ENCODE results near the gene AURKB. TPM values are rescaled to one million over a fixed set of nuclear protein-coding genes. Genes with fewer than 3 reads are reported as not detected.
A peak's percentile ranks its signal among the peaks of the same experiment; 100 is the strongest.
"Not testable (repeated sequence)": the region's sequence is repeated elsewhere in the genome, so short reads cannot be mapped to it uniquely, and the experiment has no call there.

Gene AURKB
- total RNA-seq, 4 donors from 2014 or later: 11.2 to 43.7 (median 20.3) TPM

DNA sequence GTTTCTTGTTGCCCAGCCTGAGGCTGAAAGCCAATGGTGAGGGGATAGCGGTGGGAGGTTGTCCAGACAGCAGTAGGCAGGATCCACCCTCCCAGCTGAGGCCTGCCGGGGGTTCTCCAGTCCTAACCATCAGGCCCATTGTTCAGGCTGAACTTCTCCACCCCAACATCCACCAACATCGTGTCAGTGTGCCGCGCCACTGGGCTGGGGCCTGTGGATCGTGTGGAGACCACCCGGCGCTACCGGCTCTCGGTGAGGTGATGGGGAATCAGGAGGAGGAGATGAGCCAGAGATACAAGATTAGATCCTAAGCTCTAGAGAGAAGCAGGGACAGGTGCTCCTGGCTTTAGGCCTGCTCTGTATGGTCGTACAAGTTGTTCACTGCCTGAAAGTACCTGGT is 44.5 kb upstream of the AURKB start:
- WGBS, 2 donors: 92 to 94% methylated on average over 5 to 10 of the region's 11 CpGs

DNA sequence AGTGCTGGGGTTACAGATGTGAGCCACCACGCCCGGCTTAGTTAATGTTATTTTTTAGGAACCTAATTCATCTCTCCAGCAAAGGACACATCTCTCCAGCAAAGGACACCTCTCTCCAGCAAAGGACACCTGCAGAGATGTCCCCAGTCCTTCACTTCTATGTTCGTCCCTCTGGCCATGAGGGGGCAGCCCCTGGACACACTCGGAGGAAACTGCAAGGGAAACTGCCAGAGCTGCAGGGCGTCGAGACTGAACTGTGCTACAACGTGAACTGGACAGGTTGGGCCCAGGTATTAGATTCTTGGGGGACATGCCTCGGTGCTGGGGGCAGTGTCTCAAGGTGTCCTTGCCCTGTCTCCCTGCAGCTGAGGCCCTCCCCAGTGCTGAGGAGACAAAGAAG is 43.4 kb upstream of the AURKB start:
- peaks cover 9 to 59% (median 27%) of the 10 kb centered on the region in 3 donors for H3K36me3 ChIP-seq
- intact Hi-C loops (cut with DNase I): loop anchor here (5.0 kb wide), 1 partner anchor 34 kb away; the partner anchor contains the start of gene RANGRF
- DNase-seq: no peak
- H3K27me3 ChIP-seq: no peaks in the 10 kb centered on the region
- TF ChIP-seq, protein P1, sequence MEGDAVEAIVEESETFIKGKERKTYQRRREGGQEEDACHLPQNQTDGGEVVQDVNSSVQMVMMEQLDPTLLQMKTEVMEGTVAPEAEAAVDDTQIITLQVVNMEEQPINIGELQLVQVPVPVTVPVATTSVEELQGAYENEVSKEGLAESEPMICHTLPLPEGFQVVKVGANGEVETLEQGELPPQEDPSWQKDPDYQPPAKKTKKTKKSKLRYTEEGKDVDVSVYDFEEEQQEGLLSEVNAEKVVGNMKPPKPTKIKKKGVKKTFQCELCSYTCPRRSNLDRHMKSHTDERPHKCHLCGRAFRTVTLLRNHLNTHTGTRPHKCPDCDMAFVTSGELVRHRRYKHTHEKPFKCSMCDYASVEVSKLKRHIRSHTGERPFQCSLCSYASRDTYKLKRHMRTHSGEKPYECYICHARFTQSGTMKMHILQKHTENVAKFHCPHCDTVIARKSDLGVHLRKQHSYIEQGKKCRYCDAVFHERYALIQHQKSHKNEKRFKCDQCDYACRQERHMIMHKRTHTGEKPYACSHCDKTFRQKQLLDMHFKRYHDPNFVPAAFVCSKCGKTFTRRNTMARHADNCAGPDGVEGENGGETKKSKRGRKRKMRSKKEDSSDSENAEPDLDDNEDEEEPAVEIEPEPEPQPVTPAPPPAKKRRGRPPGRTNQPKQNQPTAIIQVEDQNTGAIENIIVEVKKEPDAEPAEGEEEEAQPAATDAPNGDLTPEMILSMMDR (IDR thresholded peaks at IDR 0.05): no peak
- no peak for TF ChIP-seq POLR2A (IDR thresholded peaks at IDR 0.05)
- H3K9me3 ChIP-seq: no peaks in the 10 kb centered on the region
- WGBS, 2 donors: 82 to 83% methylated on average over 3 to 4 of the region's 8 CpGs
- no peak overlapping the region for H3K4me3 ChIP-seq
- no peak overlapping the region for H3K27ac ChIP-seq
- H3K4me1 ChIP-seq: peaks cover 0 to 14% (median 7%) of the 10 kb centered on the region in 3 donors

More for the DNA sequence above, 44.5 kb upstream of the AURKB start:
- H3K4me1 ChIP-seq: peaks cover 0 to 6% (median 2%) of the 10 kb centered on the region in 3 donors
- peaks cover 9 to 70% (median 27%) of the 10 kb centered on the region in 3 donors for H3K36me3 ChIP-seq
- DNase-seq: no peak
- H3K27ac ChIP-seq: no peak overlapping the region
- no peaks in the 10 kb centered on the region for H3K27me3 ChIP-seq
- H3K4me3 ChIP-seq: no peak overlapping the region
- intact Hi-C loops (cut with DNase I): loop anchor here (5.0 kb wide), 1 partner anchor 32 kb away; the partner anchor contains the start of gene RANGRF
- TF ChIP-seq, protein P1 (IDR thresholded peaks at IDR 0.05): no peak
- TF ChIP-seq POLR2A (IDR thresholded peaks at IDR 0.05): no peak
- no peaks in the 10 kb centered on the region for H3K9me3 ChIP-seq

DNA sequence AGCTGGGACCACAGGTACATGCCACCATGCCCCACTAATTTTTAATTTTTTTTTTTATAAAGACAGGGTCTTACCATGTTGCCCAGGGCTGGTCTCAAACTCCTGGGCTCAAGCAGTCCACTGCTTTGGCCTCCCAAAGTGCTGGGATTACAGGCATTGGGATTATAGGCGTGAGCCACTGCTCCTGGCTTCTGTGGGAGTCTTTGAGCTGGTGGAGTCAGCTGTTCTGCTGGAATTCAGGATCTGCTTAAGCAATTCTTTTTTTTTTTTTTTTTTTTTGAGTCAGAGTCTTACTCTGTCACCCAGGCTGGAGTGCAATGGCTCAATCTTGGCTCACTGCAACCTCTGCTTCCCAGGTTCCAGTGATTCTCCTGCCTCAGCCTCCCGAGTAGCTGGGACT is 41.0 kb upstream of the AURKB start:
- Histone ChIP-seq H3K4me1 (peaks cover 3 to 32% (median 7%) of the 10 kb centered on the region in 3 donors), H3K36me3 (peaks cover 9 to 35% (median 15%) of the 10 kb centered on the region in 3 donors)
- not testable (repeated sequence) for H3K4me3 ChIP-seq, H3K27me3 ChIP-seq, DNase-seq, H3K27ac ChIP-seq, H3K9me3 ChIP-seq
- 79 to 81% methylated on average over 2 of the region's 2 CpGs for WGBS, 2 donors
- intact Hi-C loops (cut with DNase I): loop anchor here (5.0 kb wide), 1 partner anchor 36 kb away; the partner anchor contains the start of gene RANGRF

DNA sequence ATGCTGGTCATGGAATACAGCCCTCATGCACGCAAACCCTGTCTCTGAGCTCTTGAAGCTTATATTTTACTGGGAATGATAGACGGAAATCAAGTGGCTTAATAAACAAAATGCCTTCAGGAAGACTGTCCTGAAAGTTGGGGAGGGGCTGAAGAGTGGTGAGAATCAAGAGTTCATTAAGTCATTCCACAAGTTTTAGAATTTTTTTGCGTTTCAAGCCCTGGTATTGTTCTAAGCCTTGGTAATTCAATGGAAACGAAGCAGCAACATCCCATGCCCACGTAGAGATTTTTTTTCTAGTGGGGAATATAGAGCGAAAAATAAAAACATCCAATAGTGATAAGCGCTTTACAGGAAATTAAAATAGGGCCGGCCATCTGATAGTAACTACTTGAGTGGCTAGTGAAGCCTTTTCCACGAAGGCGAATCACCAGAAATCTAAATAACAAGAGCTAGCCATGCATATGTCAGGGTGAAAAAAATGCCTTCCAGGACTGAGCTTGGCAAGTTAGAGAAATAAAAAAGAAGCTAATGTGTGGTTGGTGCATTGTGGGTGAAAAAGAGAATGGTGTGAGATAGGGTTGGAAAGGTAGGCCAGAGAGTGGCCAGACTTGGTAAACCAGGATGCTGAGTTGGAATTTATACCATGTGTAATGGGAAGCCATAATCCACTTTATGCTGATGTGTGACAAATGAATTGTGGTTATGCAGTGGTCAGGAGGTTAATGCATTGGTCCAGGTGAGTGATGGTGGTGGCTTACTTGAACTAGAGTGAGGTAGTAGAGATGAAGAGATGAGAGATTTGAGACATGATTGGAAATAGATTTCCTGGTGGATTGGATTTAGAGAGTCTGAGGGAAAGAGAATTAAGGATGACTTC is 39.5 kb upstream of the AURKB start:
- Histone ChIP-seq H3K27me3 (no peaks in the 10 kb centered on the region), H3K36me3 (peaks cover under 1 to 31% (median 1%) of the 10 kb centered on the region in 3 donors), H3K27ac (peak overlapping the region; percentile 97 to 99 (median 98)), H3K4me1 (peaks cover 3 to 34% (median 7%) of the 10 kb centered on the region in 3 donors), H3K9me3 (no peaks in the 10 kb centered on the region), H3K4me3 (peak overlapping the region; percentile 57 to 83 (median 68))
- intact Hi-C loops (cut with DNase I): loop anchor here (5.0 kb wide), 1 partner anchor 37 kb away; the partner anchor contains the start of gene RANGRF
- TF ChIP-seq, protein P1 (IDR thresholded peaks at IDR 0.05): no peak
- TF ChIP-seq POLR2A (IDR thresholded peaks at IDR 0.05): no peak
- DNase-seq: no peak
- 11 to 14% methylated on average over 10 of the region's 10 CpGs for whole genome bisulfite sequencing, 2 donors

DNA sequence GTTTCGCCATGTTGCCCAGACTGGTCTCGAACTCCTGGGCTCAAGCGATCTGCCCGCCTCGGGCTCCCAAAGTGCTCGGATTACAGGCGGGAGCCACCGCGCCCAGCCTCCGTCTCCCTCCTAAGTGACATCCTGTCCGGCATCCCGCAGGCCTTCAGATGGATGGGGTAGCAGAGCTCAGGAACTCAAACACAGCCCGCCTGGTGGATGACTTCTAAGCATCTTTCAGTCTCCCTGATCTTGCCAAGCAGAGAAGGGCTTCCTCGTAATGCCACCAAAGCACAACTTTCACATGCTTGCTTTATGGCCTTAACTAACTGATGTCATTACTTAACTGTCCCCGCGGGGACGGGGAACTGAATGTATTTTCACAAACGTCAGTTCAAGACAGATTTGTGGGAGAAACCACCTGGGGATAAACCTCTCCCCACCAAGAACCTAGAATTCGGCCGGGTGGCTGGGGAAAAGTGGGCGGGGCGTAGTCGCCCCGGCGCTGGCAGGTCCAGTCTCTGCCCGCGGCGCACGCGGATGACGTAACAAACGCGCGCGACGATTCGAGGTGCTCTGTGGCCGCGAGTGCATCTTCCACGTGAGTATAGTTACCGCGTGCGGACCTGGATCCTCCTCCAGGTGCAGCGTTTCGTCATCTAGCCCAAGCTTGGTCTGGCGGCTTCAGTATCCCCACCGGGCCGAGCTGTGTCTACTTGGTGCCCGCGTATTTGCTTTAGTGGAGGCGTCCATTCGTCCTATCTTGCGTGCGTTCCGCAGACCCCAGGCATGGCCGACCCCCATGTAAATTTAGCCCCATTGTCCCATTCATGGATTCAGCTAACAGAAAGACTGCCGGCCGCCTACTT is 38.6 kb upstream of the AURKB start, which contains the start of gene PFAS:
PFAS (plus strand) TSS at position 539 of the 857 bp plus-strand sequence. CDS start 4,649 bp downstream, outside the sequence.
- peak within 1 kb of the TSS; percentile 97 to 99 (median 98) for H3K27ac ChIP-seq
- H3K9me3 ChIP-seq: no peaks in the 10 kb centered on the region
- no peaks in the 10 kb centered on the region for H3K27me3 ChIP-seq
- WGBS, 2 donors: 0% methylated on average over 3 to 15 of the region's 58 CpGs
- H3K4me1 ChIP-seq: peaks cover 3 to 39% (median 7%) of the 10 kb centered on the region in 3 donors
- peak within 1 kb of the TSS; percentile 57 to 83 (median 68) for H3K4me3 ChIP-seq
- DNase-seq: peak; percentile 79
- TF ChIP-seq, protein P1 (IDR thresholded peaks at IDR 0.05): peak in 1 of 6 experiments; percentile 27
- TF ChIP-seq POLR2A (IDR thresholded peaks at IDR 0.05): peak in 2 of 4 donors; percentile 47 to 71
- intact Hi-C loops (cut with DNase I): no loop called here
- peaks cover 0 to 26% (median 0%) of the 10 kb centered on the region in 3 donors for H3K36me3 ChIP-seq
